MV-4-11 (cell line): ENCODE results near the gene EIF2B2.
"Not testable (repeated sequence)": the region's sequence is repeated elsewhere in the genome, so short reads cannot be mapped to it uniquely, and the experiment has no call there.

Experiments used
- DNase-seq: peaks from one replicate; lab custom pipeline; 2025; lab: John Stamatoyannopoulos, UW

Gene EIF2B2

GRCh38 chr14:74994182-74994581, 8.5 kb upstream of the EIF2B2 start:
- DNase-seq, result not testable (repeated sequence)

DNA sequence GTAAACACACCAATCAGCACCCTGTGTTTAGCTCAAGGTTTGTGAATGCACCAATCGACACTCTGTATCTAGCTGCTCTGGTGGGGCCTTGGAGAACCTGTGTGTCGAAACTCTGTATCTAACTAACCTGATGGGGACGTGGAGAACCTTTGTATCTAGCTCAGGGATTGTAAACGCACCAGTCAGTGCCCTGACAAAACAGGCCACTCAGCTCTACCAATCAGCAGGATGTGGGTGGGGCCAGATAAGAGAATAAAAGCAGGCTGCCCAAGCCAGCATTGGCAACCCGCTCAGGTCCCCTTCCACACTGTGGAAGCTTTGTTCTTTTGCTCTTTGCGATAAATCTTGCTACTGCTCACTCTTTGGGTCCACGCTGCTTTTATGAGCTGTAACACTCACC, 6.9 kb upstream of the EIF2B2 start:
- not testable (repeated sequence) for DNase-seq

DNA sequence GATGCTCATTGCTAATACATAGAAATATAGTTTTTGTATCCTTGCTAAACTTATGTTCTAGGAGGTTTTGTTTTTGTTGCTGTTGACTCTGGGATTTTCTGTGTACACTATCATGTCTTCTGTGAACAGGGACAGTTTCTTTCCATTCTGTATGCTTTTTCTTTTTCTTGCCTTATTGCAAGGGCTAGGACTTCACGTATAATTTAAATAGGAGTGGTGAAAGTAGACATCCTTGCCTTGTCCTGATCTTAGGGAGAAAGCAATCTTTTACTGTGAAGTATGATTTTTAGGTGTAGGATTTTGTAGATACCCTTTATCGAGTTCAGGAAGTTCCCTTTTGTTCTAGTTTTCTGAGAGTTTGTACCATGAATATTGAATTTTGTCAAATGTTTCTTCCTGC, 1.5 kb upstream of the EIF2B2 start:
- DNase-seq, result no peak

DNA sequence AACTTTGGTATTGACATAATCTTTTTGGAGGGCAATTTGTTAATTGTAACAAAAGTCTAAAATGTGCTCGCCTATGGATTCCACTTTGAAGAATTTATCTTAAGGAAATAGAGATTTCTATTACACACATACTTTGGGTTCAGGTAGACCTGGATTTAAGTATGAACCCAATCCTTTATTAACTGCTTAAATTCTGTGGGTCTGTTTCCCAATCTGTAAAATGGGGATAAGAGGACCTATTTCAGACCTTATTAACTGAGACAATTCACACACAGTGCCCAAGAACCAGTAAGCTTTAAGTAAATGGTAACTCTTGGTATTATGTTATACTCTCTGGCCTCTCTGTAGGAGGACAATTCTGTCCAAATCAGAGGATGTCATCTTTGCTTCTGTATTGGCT, 822 bp upstream of the EIF2B2 start:
- DNase-seq, result no peak

DNA sequence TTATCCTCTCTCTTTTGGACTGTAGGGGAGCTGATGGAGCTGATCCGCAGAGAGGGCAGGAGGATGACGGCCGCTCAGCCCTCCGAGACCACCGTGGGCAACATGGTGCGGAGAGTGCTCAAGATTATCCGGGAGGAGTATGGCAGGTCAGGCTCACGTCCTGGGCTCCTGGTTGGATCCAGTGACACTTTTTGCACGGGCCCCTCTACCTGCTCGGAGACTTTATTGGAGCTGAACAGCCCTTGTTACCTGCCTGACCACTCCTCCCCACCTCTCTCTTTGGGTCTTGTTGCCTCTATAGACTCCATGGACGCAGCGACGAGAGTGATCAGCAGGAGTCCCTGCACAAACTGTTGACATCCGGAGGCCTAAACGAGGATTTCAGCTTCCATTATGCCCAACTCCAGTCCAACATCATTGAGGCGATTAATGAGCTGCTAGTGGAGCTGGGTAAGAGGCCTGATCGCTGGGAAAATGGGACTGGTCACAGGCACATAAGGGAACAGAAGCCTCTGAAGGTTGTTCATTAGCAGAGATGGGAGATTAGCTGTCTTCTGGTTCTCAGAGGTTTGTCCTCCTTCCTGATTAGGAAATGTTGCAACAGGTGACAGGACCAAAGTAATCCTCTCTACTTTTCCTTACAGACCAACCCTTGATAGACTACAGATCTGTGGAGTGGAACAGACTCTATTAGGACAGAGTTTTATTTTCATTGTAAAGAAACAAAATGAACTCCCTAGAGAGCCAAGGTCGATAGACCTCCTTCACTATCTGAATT, 718 bp downstream of the EIF2B2 start:
- DNase-seq, result no peak

GRCh38 chr14:75005357-75005756, 2.6 kb downstream of the EIF2B2 start:
- DNase-seq, result no peak

- DNase-seq, result no peak
These were observed 6.5 kb downstream of the EIF2B2 start for GRCh38 chr14:75009176-75009575.

GRCh38 chr14:75010472-75011093, 7.9 kb downstream of the EIF2B2 start:
- DNase-seq, result no peak

- DNase-seq, result peak; percentile 7
These were observed 8.8 kb downstream of the EIF2B2 start for GRCh38 chr14:75011356-75011994.

DNA sequence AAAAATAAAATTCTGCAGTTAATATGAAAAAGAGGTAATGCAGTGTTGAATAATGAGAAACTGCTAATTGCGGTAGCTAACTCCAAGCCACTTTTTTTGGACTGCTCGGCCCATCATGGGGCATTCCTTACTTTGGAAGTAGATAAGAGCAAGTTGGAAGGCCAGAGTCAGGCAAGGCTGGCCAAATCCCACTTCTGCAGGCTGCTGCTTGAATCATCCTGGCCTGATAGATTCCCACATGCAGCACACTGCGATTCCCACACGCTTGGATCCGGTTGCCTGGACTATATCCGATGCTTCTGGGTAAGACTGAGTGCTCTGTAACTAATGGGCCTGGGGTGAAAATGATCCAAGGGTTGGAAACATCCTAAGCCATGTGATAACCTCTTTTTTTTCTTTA, 10.6 kb downstream of the EIF2B2 start:
- no peak for DNase-seq

- no peak for DNase-seq
These were observed 12.8 kb downstream of the EIF2B2 start for GRCh38 chr14:75015496-75015895.

GRCh38 chr14:75016815-75017214, 14.1 kb downstream of the EIF2B2 start:
- DNase-seq, result no peak

DNA sequence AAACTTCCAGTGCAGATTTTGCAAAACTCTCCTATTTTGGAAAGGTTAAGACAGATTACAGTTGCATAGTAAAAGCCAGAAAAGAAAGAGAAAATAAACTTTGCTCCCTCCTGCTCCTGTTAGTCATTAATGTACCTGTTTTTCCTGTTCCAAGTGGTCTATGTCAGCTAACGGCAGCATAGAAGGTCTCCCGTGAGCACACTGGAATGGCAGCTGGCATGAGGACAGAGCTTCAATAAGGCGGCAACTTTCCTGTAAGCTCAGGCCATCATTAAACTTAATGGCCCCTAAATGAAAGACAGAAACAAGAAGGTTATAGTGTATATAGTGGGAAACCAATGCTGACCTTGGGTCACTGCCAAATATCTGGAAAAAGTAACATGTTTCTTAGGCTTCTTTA, 16.0 kb downstream of the EIF2B2 start:
- no peak for DNase-seq

- DNase-seq, result peak; percentile 6
These were observed 19.9 kb downstream of the EIF2B2 start for GRCh38 chr14:75022655-75023054.

DNA sequence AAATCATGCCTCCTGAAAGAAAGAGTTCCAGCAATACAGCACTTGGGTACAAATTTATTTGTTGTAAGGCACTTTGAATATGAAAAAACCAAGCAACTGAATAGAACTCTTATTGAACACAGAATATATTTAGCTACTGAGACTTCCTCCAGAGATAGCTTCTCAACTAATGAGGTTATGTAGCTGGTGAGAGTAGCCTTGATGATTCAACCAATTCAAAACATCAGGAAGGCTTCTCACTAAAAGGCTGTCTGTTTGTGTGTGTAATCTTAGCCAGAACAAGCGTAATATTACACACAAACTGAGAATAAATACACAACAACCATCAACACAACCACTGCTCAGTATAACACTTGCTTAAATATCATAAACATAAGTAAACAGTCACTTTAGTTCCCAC, 20.4 kb downstream of the EIF2B2 start:
- DNase-seq, result no peak

- peak; percentile 54 for DNase-seq
These were observed 22.4 kb downstream of the EIF2B2 start for GRCh38 chr14:75025082-75025481.

- DNase-seq, result no peak
These were observed 23.2 kb downstream of the EIF2B2 start for GRCh38 chr14:75025876-75026275.

GRCh38 chr14:75030147-75030546, 27.4 kb downstream of the EIF2B2 start:
- DNase-seq, result no peak

GRCh38 chr14:75032939-75033338, 30.2 kb downstream of the EIF2B2 start:
- DNase-seq, result no peak

DNA sequence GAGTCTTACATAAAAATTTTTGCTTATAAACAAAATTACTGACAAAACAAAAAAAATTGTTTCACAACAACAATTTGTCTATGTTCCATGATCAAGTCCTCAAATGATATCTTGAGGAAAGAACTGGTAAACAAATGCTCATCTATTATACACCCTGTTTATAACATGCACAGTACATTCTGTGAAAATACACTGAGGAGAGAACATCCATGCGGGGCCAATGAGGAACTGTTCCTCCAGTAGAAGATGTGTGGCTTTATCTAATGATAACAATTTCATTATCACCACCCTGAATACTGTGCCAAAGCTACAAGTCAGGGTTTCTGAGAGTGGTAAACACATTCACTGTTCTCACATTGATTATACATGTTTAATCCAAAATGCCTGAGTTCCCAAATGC, 37.8 kb downstream of the EIF2B2 start:
- DNase-seq, result no peak

GRCh38 chr14:75040959-75041358, 38.2 kb downstream of the EIF2B2 start:
- no peak for DNase-seq

DNA sequence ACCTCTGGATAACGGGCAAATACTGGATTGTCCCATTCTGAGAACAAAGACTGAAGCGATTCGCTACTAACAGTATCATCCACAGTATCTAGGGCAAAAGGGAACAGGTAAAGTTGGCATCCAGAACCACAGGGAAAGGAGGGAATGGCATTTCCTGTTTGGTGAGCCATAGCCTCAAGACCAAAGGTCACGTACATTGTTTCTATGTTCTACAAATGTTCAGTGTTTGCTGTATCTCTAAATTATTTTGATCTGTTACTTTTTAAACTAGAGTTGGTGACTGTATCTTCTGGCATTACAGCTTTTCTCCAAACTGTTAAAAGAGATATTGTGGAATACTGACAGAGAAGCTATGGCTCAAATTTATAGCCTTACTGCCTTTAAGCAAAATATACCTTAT, 38.9 kb downstream of the EIF2B2 start:
- DNase-seq, result no peak

DNA sequence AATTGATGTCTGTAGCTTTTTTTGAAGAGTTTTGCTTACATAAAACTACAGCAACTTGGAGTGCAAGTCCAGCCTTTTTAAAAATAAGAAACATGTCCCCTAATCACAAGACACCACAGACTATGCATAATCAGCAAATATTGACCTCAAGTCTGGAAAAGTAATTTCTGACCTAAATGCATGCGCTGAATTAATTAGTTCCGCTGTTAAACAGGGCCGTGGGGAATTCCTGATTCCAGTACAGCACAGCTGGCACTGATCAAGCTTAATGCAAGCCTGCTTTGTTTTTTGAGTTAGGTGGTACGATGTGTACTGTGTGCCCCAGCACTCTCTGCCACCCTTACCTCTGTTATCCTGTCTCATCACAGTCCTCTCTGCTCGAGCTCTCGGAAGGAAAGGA, 39.3 kb downstream of the EIF2B2 start:
- DNase-seq, result no peak
